NCI-H748 treated with DMSO at 0.1 percent for 48 hours (cell line): Measurements from ENCODE around the gene HOXA3.
A peak's percentile ranks its signal among the peaks of the same experiment; 100 is the strongest.

Source experiments
- DNase-seq: peaks from one replicate; lab custom pipeline; 2025; lab: John Stamatoyannopoulos, UW

The HOXA3 gene

GRCh38 chr7:27151931-27152815 lies at the start of gene HOXA3:
HOXA3 (minus strand) TSS chr7:27152583; CDS start chr7:27110640, 41,943 bp downstream.
- DNase-seq = no peak

GRCh38 chr7:27201580-27202017 lies 49.2 kb upstream of the HOXA3 start:
- DNase-seq = no peak

GRCh38 chr7:27200761-27201579 lies 48.6 kb upstream of the HOXA3 start:
- no peak for DNase-seq

GRCh38 chr7:27199849-27200760 lies 47.7 kb upstream of the HOXA3 start, which contains the start of gene HOXA13:
HOXA13 (minus strand) TSS chr7:27200091; CDS start chr7:27200077, 14 bp downstream.
- peak; percentile 49 for DNase-seq

GRCh38 chr7:27198871-27199801 lies 46.8 kb upstream of the HOXA3 start:
- no peak for DNase-seq

- DNase-seq = no peak
These were observed 45.9 kb upstream of the HOXA3 start for GRCh38 chr7:27198138-27198841.

- DNase-seq = no peak
These were observed 45.0 kb upstream of the HOXA3 start for GRCh38 chr7:27197137-27198042.

- peak; percentile 66 for DNase-seq
These were observed 43.9 kb upstream of the HOXA3 start for GRCh38 chr7:27196287-27196767.

- no peak for DNase-seq
These were observed 42.5 kb upstream of the HOXA3 start for GRCh38 chr7:27194686-27195379.

GRCh38 chr7:27194002-27194352 lies 41.6 kb upstream of the HOXA3 start:
- no peak for DNase-seq

GRCh38 chr7:27193335-27194001 lies 41.1 kb upstream of the HOXA3 start:
- DNase-seq = no peak

GRCh38 chr7:27192546-27193334 lies 40.4 kb upstream of the HOXA3 start:
- no peak for DNase-seq

GRCh38 chr7:27191833-27192545 lies 39.6 kb upstream of the HOXA3 start:
- no peak for DNase-seq

GRCh38 chr7:27191161-27191731 lies 38.9 kb upstream of the HOXA3 start:
- DNase-seq = no peak

GRCh38 chr7:27189997-27190748 lies 37.8 kb upstream of the HOXA3 start:
- DNase-seq = no peak
